Osteocyte (in vitro differentiated cells): ENCODE measurements around the gene MYH10. TPM values are rescaled to one million over a fixed set of nuclear protein-coding genes. Genes with fewer than 3 reads are reported as not detected.
A peak's percentile ranks its signal among the peaks of the same experiment; 100 is the strongest.

Source experiments
- DNase-seq: peaks from one replicate; pipeline ENCODE4 v3.0.0; 2021; ENCODE audit warnings: mixed read lengths; ENCODE audit not compliant: unreplicated experiment; ENCODE audit errors: extremely low spot score
- H3K27ac Mint-ChIP-seq: one replicate; pipeline ENCODE4 v1.8.0; 2021; ENCODE audit warnings: mild to moderate bottlenecking, mixed read lengths; ENCODE audit not compliant: unreplicated experiment
- H3K27me3 Mint-ChIP-seq: one replicate; pipeline ENCODE4 v1.8.0; 2021; ENCODE audit warnings: mixed read lengths; ENCODE audit not compliant: unreplicated experiment
- H3K36me3 Mint-ChIP-seq: one replicate; pipeline ENCODE4 v1.8.0; 2021; ENCODE audit warnings: mixed read lengths; ENCODE audit not compliant: unreplicated experiment
- H3K4me1 Mint-ChIP-seq: one replicate; pipeline ENCODE4 v1.8.0; 2021; ENCODE audit warnings: mixed read lengths; ENCODE audit not compliant: unreplicated experiment
- H3K4me3 Mint-ChIP-seq: one replicate; pipeline ENCODE4 v1.8.0; 2021; ENCODE audit warnings: mild to moderate bottlenecking, moderate library complexity, mixed read lengths; ENCODE audit not compliant: unreplicated experiment
- H3K9me3 Mint-ChIP-seq: one replicate; pipeline ENCODE4 v1.8.0; 2021; ENCODE audit warnings: mixed read lengths; ENCODE audit not compliant: unreplicated experiment
- CTCF ChIP-seq: fragments of 200-600 bp; sonication (generic); IDR thresholded peaks from 2 replicates; pipeline ENCODE4 v1.5.0; 2021; ENCODE audit warnings: antibody characterized with exemption, mild to moderate bottlenecking, moderate library complexity
- total RNA-seq: library from RNA; stranded (reverse); gene quantifications from 2 replicates; pipeline ENCODE4 v1.2.1, GENCODE V29; 2021

The MYH10 gene
- total RNA-seq, 1 donor from 2014 or later = 110 TPM

- H3K4me1 Mint-ChIP-seq = no peaks in the 10 kb centered on the region
- no peak for TF ChIP-seq CTCF
- peaks cover 52% of the 10 kb centered on the region for H3K36me3 Mint-ChIP-seq
- peak; percentile 64 for DNase-seq
- H3K27me3 Mint-ChIP-seq = no peaks in the 10 kb centered on the region
- no peak overlapping the region for H3K4me3 Mint-ChIP-seq
- H3K9me3 Mint-ChIP-seq = no peaks in the 10 kb centered on the region
- no peak overlapping the region for H3K27ac Mint-ChIP-seq
Observed at GRCh38 chr17:8475227-8475626, 155.3 kb downstream of the MYH10 start.

GRCh38 chr17:8474826-8475225, 155.7 kb downstream of the MYH10 start:
- H3K9me3 Mint-ChIP-seq = no peaks in the 10 kb centered on the region
- H3K27ac Mint-ChIP-seq = no peak overlapping the region
- H3K4me1 Mint-ChIP-seq = no peaks in the 10 kb centered on the region
- H3K36me3 Mint-ChIP-seq = peaks cover 49% of the 10 kb centered on the region
- no peak overlapping the region for H3K4me3 Mint-ChIP-seq
- peak; percentile 78 for DNase-seq
- no peaks in the 10 kb centered on the region for H3K27me3 Mint-ChIP-seq
- TF ChIP-seq CTCF = no peak

- no peak overlapping the region for H3K27ac Mint-ChIP-seq
- H3K4me1 Mint-ChIP-seq = no peaks in the 10 kb centered on the region
- no peaks in the 10 kb centered on the region for H3K27me3 Mint-ChIP-seq
- peak; percentile 59 for DNase-seq
- peaks cover 40% of the 10 kb centered on the region for H3K36me3 Mint-ChIP-seq
- H3K4me3 Mint-ChIP-seq = no peak overlapping the region
- no peaks in the 10 kb centered on the region for H3K9me3 Mint-ChIP-seq
- no peak for TF ChIP-seq CTCF
Observed at GRCh38 chr17:8473451-8474192, 156.9 kb downstream of the MYH10 start.

- TF ChIP-seq CTCF = no peak
- no peak for DNase-seq
- Mint-ChIP-seq H3K4me3 (no peak overlapping the region), H3K27me3 (no peaks in the 10 kb centered on the region), H3K27ac (no peak overlapping the region), H3K36me3 (peaks cover 39% of the 10 kb centered on the region), H3K4me1 (no peaks in the 10 kb centered on the region), H3K9me3 (no peaks in the 10 kb centered on the region)
Observed at GRCh38 chr17:8472663-8473062, 157.9 kb downstream of the MYH10 start.

GRCh38 chr17:8470447-8471047, 160.0 kb downstream of the MYH10 start:
- no peaks in the 10 kb centered on the region for H3K27me3 Mint-ChIP-seq
- H3K27ac Mint-ChIP-seq = no peak overlapping the region
- peaks cover 11% of the 10 kb centered on the region for H3K4me1 Mint-ChIP-seq
- H3K4me3 Mint-ChIP-seq = no peak overlapping the region
- H3K36me3 Mint-ChIP-seq = peaks cover 39% of the 10 kb centered on the region
- DNase-seq = peak; percentile 66
- H3K9me3 Mint-ChIP-seq = no peaks in the 10 kb centered on the region
- no peak for TF ChIP-seq CTCF
